Stomach (tissue), 9 donors: ENCODE measurements around the gene HSPB9. TPM values are rescaled to one million over a fixed set of nuclear protein-coding genes. Genes with fewer than 3 reads are reported as not detected.

ENCODE experiments used
- DNase-seq, 2 donors: peaks; one replicate each; pipeline versions ENCODE4 v3.0.0 to v3.0.0-alpha.2; 2013 to 2019
- H3K27ac ChIP-seq, 5 donors: fragments of 200-600 bp in 4 of 5; sonication (generic) in 4 of 5; one replicate each; pipeline ENCODE4 v1.5.1; 2013 to 2019; ENCODE audit warnings: mild to moderate bottlenecking in 1 of 5, moderate library complexity in 1 of 5
- H3K27me3 ChIP-seq, 3 donors: fragments of 200-600 bp; sonication (generic); one replicate each; pipeline ENCODE4 v1.5.1; 2017 to 2019; ENCODE audit warnings: mixed run types in 1 of 3
- H3K36me3 ChIP-seq, 4 donors: fragments of 200-600 bp; sonication (generic); 1 replicate in 3 of 4; 2 replicates in 1 of 4; pipeline ENCODE4 v1.5.1; 2016 to 2019
- H3K4me1 ChIP-seq, 4 donors: fragments of 200-600 bp; sonication (generic); one replicate each; pipeline ENCODE4 v1.5.1; 2016 to 2019
- H3K4me3 ChIP-seq, 4 donors: fragments of 200-600 bp; sonication (generic) in 3 of 4; one replicate each; pipeline ENCODE4 v1.5.1; 2016 to 2019; ENCODE audit warnings: mild to moderate bottlenecking in 1 of 4
- H3K9me3 ChIP-seq, 4 donors: fragments of 200-600 bp; sonication (generic); one replicate each; pipeline ENCODE4 v1.5.1; 2016 to 2019
- CTCF ChIP-seq, 7 experiments: fragments of 450-650 bp in 4 of 7; fragments of 200-600 bp in 3 of 7; sonication (generic) in 3 of 7; IDR thresholded peaks; one replicate each; pipeline ENCODE4 v1.5.1; 2016 to 2019; ENCODE audit warnings: antibody characterized with exemption in 7 of 7, control low read depth in 2 of 7, mild to moderate bottlenecking in 1 of 7
- EP300 ChIP-seq: sonication (generic); formaldehyde crosslinking; IDR thresholded peaks from one replicate; pipeline ENCODE4 v1.6.1; 2017; ENCODE audit warnings: antibody characterized with exemption
- POLR2A ChIP-seq, 4 donors: fragments of 450-650 bp; IDR thresholded peaks; one replicate each; pipeline ENCODE4 v1.6.1; 2016; ENCODE audit warnings: antibody characterized with exemption in 4 of 4, control low read depth in 2 of 4, mild to moderate bottlenecking in 1 of 4, moderate library complexity in 1 of 4
- POLR2AphosphoS5 ChIP-seq, 3 donors: sonication (generic); formaldehyde crosslinking; IDR thresholded peaks; one replicate each; pipeline ENCODE4 v1.6.1; 2016; ENCODE audit warnings: antibody characterized with exemption in 3 of 3
- WGBS, 5 donors: extraction: QIAGEN DNeasy Blood & Tissue Kit in 3 of 5; methylation state at CpG; one replicate each; pipeline versions ENCODE4 v1.1.5 to v1.1.7; 2013 to 2018; 5-methylcytosine and 5-hydroxymethylcytosine counted together
- intact Hi-C: fragments of 100-400 bp; cut with DNase I; formaldehyde crosslinking; loops from one replicate; pipeline ENCODE4 v1.15.1; 2023; ENCODE audit warnings: low total_unique reads
- polyA plus RNA-seq, 3 donors: library from polyadenylated mRNA; stranded (reverse); fragments of 200-250 nt; gene quantifications; one replicate each; pipeline ENCODE4 v1.2.3, GENCODE V29; 2013
- total RNA-seq, 5 donors: library from RNA; depleted of rRNA; stranded (reverse); fragments of >200 nt; gene quantifications; one replicate each; pipeline versions ENCODE4 v1.1.0 to v1.2.3, GENCODE V29; 2014 to 2016
- donor health status: healthy with polysubstance abuse.
- donor health status: Bipolar disorder and iron deficiency.
- donor health status: healthy.

HSPB9 gene
- total and polyA plus RNA-seq, 8 donors: 0.25 to 0.61 (median 0.35) TPM; not detected in 5

GRCh38 chr17:42106009-42106408 is 16.6 kb upstream of the HSPB9 start:
- Histone ChIP-seq H3K27me3 (no peaks in the 10 kb centered on the region), H3K27ac (no peak overlapping the region), H3K4me1 (peaks cover under 1 to 24% (median 16%) of the 10 kb centered on the region in 4 donors), H3K4me3 (no peak overlapping the region), H3K9me3 (no peaks in the 10 kb centered on the region), H3K36me3 (peaks cover 11 to 63% (median 50%) of the 10 kb centered on the region in 4 donors)
- intact Hi-C loops: no loop called here
- TF ChIP-seq EP300: no peak
- no peak for TF ChIP-seq POLR2A (IDR thresholded peaks at IDR 0.05)
- TF ChIP-seq CTCF (IDR thresholded peaks at IDR 0.05): no peak
- TF ChIP-seq POLR2AphosphoS5 (IDR thresholded peaks at IDR 0.05): no peak
- WGBS, 5 donors: 89 to 98% (median 95%) methylated on average over 2 of the region's 2 CpGs
- DNase-seq: no peak

DNA sequence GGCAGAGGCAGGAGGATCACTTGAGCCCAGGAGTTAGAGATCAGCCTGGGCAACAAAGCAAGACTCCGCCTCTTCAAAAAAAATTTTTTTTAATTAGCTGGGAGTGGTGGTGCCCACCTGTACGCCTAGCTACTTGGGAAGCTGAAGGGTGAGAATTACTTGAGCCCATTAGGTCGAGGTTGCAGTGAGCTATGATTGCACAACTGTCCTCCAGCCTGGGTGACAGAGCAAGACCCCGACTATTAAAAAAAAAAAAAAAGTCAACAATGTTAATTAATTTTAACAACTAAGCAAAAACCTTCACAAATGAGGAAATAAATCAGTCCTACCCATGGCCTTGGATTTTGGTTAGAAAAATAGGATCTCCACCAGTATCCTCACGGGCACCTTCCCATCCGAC is 15.5 kb upstream of the HSPB9 start:
- no peak for DNase-seq
- peaks cover 11 to 64% (median 50%) of the 10 kb centered on the region in 4 donors for H3K36me3 ChIP-seq
- no peak overlapping the region for H3K27ac ChIP-seq
- H3K9me3 ChIP-seq: no peaks in the 10 kb centered on the region
- 76 to 84% (median 80%) methylated on average over 6 of the region's 6 CpGs for WGBS, 5 donors
- TF ChIP-seq EP300 (no peak), CTCF (IDR thresholded peaks at IDR 0.05) (no peak), POLR2AphosphoS5 (IDR thresholded peaks at IDR 0.05) (no peak), POLR2A (IDR thresholded peaks at IDR 0.05) (no peak)
- peak overlapping the region in 3 of 4 donors; percentile 17 to 34 (median 31) for H3K4me3 ChIP-seq
- H3K4me1 ChIP-seq: peaks cover 9 to 30% (median 24%) of the 10 kb centered on the region in 4 donors
- H3K27me3 ChIP-seq: no peaks in the 10 kb centered on the region
- intact Hi-C loops: no loop called here

DNA sequence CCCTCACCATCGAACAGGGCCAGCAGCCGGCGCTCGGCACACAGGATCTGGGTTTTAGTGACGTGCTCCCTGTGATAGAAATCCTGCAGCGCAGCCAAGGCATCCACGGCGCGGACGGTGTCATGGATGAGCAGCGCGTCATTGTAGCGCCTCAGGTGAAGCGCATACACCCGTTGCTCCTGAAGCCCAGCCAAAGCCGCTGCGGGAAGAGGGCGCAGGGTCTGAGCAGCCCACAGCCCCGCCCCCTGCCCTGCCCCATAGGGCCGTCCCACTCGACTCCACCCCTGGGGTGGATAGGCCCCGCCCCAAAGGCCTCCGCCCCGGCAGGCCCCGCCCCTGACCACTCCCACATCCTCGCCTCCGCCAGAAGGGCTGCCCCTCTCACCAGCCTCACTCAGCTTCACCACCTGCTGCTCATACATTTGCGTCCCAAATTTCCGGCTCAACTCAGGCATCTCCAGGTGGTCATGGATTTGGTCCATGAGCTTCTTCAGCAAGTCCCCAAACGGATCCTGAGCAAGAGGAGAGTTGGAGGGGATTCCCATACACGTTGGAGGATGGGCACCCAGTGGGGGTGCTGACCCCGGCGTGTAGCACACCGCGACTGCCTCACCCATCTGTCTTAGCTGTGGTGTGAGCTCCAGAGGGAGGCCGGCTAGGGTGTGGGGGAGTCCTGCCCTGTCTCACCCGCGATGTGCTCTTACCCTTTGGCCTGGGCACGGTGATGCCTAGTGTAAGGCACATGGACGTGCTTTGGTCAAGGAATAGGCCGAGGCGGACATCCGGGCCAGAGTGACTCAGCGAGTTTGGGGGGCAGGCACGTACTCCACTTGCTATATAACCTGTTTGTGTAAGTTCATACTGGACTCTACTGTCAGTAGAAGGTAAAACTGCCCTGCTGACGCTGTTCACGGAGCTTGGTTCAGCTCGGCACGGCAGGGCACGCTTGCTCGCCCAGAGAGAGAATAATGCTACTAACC is 14.7 kb upstream of the HSPB9 start:
- Histone ChIP-seq H3K9me3 (no peaks in the 10 kb centered on the region), H3K36me3 (peaks cover 11 to 61% (median 49%) of the 10 kb centered on the region in 4 donors), H3K4me1 (peaks cover 12 to 33% (median 28%) of the 10 kb centered on the region in 4 donors), H3K27ac (no peak overlapping the region), H3K4me3 (peak overlapping the region in 3 of 4 donors; percentile 17 to 34 (median 31)), H3K27me3 (no peaks in the 10 kb centered on the region)
- peak; percentile 86 to 94 for DNase-seq
- TF ChIP-seq POLR2A (IDR thresholded peaks at IDR 0.05) (no peak), POLR2AphosphoS5 (IDR thresholded peaks at IDR 0.05) (no peak), EP300 (no peak), CTCF (IDR thresholded peaks at IDR 0.05) (no peak)
- 45 to 57% (median 52%) methylated on average over 42 to 51 of the region's 51 CpGs for WGBS, 5 donors
- intact Hi-C loops: no loop called here

DNA sequence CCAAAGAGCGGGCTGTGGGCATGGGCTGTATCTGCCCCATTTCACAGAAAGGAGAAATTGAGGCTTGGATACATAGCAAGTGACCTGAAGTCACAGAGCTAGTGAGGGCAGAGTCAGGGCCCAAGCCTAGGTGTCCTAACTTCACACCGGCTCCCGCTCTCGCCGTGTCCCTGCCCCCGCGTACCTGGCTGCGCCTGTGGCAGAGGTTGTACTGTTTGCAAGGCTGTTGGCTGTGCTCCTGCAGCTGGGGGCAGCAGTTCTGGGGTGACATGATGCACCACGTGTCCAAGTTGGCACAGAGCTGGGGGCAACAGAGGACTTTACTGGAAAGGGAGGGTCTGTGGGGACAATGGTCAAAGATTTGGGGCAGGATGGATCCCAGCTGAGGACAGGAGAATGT is 13.5 kb upstream of the HSPB9 start:
- Histone ChIP-seq H3K4me3 (no peak overlapping the region), H3K9me3 (no peaks in the 10 kb centered on the region), H3K36me3 (peaks cover 6 to 55% (median 45%) of the 10 kb centered on the region in 4 donors), H3K27me3 (no peaks in the 10 kb centered on the region), H3K27ac (no peak overlapping the region), H3K4me1 (peaks cover 18 to 41% (median 36%) of the 10 kb centered on the region in 4 donors)
- intact Hi-C loops: no loop called here
- 81 to 96% (median 90%) methylated on average over 7 to 9 of the region's 9 CpGs for WGBS, 5 donors
- DNase-seq: no peak
- TF ChIP-seq EP300 (no peak), POLR2AphosphoS5 (IDR thresholded peaks at IDR 0.05) (no peak), CTCF (IDR thresholded peaks at IDR 0.05) (no peak), POLR2A (IDR thresholded peaks at IDR 0.05) (no peak)
